DMS 273 treated with DMSO at 0.1 percent for 48 hours (cell line): ENCODE measurements around the gene TH.

ENCODE experiments used
- DNase-seq: peaks from one replicate; lab custom pipeline; 2025; lab: John Stamatoyannopoulos, UW

The TH gene

GRCh38 chr11:2171591-2172003 is at the start of gene TH:
Gene TH, minus strand, starts transcription at chr11:2171815. Its CDS starts 29 bp downstream, at chr11:2171786.
- no peak for DNase-seq

- no peak for DNase-seq
Observed at GRCh38 chr11:2221024-2221423, 49.4 kb upstream of the TH start.

GRCh38 chr11:2220173-2220771 is 48.7 kb upstream of the TH start:
- DNase-seq = no peak

GRCh38 chr11:2219318-2220017 is 47.9 kb upstream of the TH start:
- no peak for DNase-seq

GRCh38 chr11:2218031-2218633 is 46.5 kb upstream of the TH start:
- no peak for DNase-seq

GRCh38 chr11:2217211-2218030 is 45.8 kb upstream of the TH start:
- no peak for DNase-seq

- DNase-seq = no peak
Observed at GRCh38 chr11:2216400-2217064, 44.9 kb upstream of the TH start.

GRCh38 chr11:2215561-2216399 is 44.2 kb upstream of the TH start:
- no peak for DNase-seq

- DNase-seq = no peak
Observed at GRCh38 chr11:2215230-2215560, 43.6 kb upstream of the TH start.

GRCh38 chr11:2214527-2215229 is 43.1 kb upstream of the TH start:
- DNase-seq = no peak

GRCh38 chr11:2213890-2214526 is 42.4 kb upstream of the TH start:
- DNase-seq = no peak

GRCh38 chr11:2213384-2213842 is 41.8 kb upstream of the TH start:
- no peak for DNase-seq

- DNase-seq = no peak
Observed at GRCh38 chr11:2212411-2213251, 41.0 kb upstream of the TH start.

GRCh38 chr11:2211113-2211971 is 39.7 kb upstream of the TH start:
- no peak for DNase-seq

GRCh38 chr11:2210366-2211112 is 38.9 kb upstream of the TH start:
- DNase-seq = no peak

- DNase-seq = no peak
Observed at GRCh38 chr11:2209900-2210321, 38.3 kb upstream of the TH start.

- no peak for DNase-seq
Observed at GRCh38 chr11:2209370-2209801, 37.8 kb upstream of the TH start.
